GM18505 (cell line): ENCODE results near the gene WNT16.
"Not testable (repeated sequence)": the region's sequence is repeated elsewhere in the genome, so short reads cannot be mapped to it uniquely, and the experiment has no call there.

Experiments used
- ATAC-seq: cut with Tn5 transposase; IDR thresholded peaks from one replicate; pipeline ENCODE4 v1.9.1; 2021; ENCODE audit not compliant: unreplicated experiment
- POLR2A ChIP-seq: IDR thresholded peaks from 4 replicates; pipeline ENCODE4 v1.6.1; 2011; ENCODE audit warnings: borderline replicate concordance; ENCODE audit not compliant: insufficient read depth, insufficient read length; ENCODE audit errors: extremely low read depth

The WNT16 gene

GRCh38 chr7:121301446-121302213 lies 27.2 kb upstream of the WNT16 start:
- no peak for ATAC-seq
- TF ChIP-seq POLR2A, result no peak

DNA sequence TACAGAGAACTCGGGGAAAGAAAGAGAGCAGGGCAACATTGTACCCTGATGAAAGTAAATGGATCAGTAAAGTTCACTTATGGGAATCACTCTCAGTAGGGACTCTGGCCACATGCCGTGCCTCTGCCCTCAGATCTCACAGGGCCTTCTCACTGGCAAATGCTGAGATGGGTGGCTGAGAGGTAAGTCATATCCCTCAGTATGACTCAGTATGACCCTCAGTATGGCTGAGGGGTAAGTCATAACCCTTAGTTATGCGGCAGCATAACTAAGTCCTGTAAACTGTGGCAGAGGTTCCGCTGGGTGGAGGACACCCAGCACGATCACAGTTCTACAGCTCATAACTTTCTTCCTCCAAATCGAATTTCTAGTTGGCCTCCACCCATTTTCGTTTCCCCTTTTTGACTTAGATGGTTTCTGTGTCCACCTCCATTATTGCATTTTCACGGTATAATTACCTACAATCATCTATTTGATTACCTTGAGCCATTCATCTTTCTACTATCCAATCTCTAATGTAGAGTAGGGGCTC lies 26.5 kb upstream of the WNT16 start:
- TF ChIP-seq POLR2A, result no peak
- ATAC-seq, result peak; percentile 98

GRCh38 chr7:121303422-121304101 lies 25.2 kb upstream of the WNT16 start:
- no peak for ATAC-seq
- no peak for TF ChIP-seq POLR2A

- ATAC-seq, result no peak
- TF ChIP-seq POLR2A, result no peak
Observed at GRCh38 chr7:121304102-121304658, 24.6 kb upstream of the WNT16 start.

GRCh38 chr7:121305109-121305508 lies 23.7 kb upstream of the WNT16 start:
- no peak for TF ChIP-seq POLR2A
- ATAC-seq, result no peak

DNA sequence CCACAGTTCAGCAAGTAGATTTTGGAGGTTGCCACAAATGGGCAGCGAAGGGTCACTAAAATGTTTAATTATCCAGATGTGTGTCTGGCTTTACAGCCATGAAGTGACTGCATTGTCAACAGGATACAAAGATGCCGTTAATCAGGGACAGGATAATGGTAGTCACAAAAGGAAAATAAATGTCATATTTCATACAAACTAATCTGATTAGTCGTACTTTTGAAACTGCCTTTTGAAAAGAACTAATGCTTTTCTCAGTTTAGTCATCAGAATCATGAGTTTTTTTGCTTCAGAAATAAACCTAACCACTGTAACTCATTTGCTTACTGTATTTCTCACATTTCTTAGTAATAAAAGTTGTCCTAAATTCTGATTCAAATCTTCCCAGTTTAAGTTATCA lies 22.2 kb upstream of the WNT16 start:
- ATAC-seq, result no peak
- TF ChIP-seq POLR2A, result no peak

DNA sequence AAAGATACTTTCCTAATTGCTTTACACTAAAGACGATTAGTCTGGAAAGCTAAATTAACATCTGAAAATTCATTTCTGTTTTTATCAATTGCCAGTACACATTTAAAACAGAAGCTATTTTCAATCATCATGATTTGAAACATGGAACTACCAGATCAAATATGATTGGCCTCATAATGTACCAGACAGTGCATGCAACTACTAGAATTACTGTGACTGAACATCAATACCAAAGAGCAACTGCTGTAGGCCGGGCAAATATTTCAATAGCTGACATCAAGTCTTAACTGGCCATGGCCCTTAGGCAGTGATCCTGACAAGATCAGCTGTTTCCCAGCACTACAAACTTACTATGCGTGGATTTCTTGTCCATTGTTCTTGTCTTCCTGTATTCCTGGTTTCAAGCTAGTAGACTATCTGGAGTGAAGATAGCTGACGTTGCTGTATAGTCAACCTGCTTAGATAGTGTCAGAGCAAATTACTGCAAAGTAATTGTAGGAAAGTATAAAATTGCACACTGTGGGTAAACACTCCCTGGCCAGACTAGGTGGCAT lies 21.7 kb upstream of the WNT16 start:
- no peak for TF ChIP-seq POLR2A
- ATAC-seq, result no peak

DNA sequence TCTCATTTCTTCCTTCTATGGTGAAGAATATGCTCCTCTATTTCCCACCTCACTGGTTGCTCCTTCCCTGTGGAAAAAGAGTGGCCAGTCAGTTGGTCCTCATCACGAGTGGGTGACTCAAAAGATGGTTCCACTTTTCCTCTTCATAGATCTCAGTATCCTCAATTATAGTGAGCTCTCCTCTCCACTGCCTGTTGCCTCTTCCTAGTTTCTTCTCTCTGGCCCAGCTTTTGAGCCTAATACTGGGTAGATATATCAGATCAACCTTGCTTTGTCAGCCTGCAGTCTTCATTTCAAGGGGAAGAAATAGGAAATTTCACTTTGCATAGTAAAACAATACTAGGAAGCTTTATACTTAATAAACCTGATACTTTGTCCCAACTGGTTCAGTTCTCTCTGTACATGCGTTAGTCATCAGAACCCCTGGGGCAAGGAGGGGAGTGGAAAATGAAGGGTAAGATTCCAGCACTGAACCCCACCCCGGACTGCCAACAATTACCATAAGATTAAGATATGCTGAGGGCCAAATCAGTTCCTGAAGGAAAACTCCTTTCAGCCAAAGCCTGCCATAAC lies 15.5 kb upstream of the WNT16 start:
- no peak for ATAC-seq
- TF ChIP-seq POLR2A, result no peak

GRCh38 chr7:121313793-121314676 lies 14.8 kb upstream of the WNT16 start:
- TF ChIP-seq POLR2A, result no peak
- peak; percentile 91 for ATAC-seq

DNA sequence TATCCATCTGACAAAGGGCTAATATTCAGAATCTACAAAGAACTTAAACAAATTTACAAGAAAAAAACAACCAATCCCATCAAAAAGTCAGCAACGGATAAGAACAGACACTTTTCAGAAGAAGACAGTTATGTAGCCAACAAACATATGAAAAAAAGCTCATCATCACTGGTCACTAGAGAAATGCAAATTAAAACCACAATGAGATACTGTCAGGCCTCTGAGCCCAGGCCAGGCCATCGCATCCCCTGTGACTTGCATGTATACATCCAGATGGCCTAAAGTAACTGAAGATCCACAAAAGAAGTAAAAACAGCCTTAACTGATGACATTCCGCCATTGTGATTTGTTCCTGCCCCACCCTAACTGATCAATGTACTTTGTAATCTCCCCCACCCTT lies 13.6 kb upstream of the WNT16 start:
- ATAC-seq, result not testable (repeated sequence)

DNA sequence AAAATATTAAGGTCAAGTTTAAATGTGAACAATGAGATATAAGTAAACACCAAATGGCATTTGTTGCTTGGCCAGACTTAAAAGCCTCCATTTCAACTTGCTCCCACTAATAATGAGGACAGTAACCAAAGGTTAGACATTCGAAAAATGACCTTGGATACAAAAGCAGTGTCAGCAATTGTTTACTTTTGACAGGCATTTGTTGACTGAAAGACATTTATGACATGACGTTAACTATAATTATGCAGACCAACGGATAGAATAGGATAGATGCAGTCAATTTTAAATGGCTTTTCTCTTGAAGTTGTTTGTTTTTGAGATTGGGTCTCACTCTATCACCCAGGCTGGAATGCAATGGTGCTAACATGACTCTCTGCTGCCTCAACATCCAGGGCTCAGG lies 6.3 kb upstream of the WNT16 start:
- no peak for TF ChIP-seq POLR2A
- ATAC-seq, result no peak

GRCh38 chr7:121323515-121324302 lies 5.1 kb upstream of the WNT16 start:
- no peak for ATAC-seq
- no peak for TF ChIP-seq POLR2A

- TF ChIP-seq POLR2A, result no peak
- no peak for ATAC-seq
Observed at GRCh38 chr7:121327671-121328070, 1.1 kb upstream of the WNT16 start.
